A673 (cell line): ENCODE data around the gene MEF2C. TPM values are rescaled to one million over a fixed set of nuclear protein-coding genes. Genes with fewer than 3 reads are reported as not detected.

Experiments used
- BruUV-seq: library from RNA; stranded (reverse); fragments of 400-500 nt; replicated peaks from 2 replicates; lab custom pipeline; 2021; lab: Mats Ljungman, UMichigan
- CTCF ChIA-PET: fragments of 300-600 bp; sonication (Branson Sonifier 250); formaldehyde crosslinking; loops from one replicate; lab custom pipeline; 2022; ENCODE audit warnings: antibody characterized with exemption; lab: Charles Lee
- POLR2A ChIA-PET: fragments of 300-600 bp; sonication (Branson Sonifier 250); formaldehyde crosslinking; loops from one replicate; lab custom pipeline; 2022; ENCODE audit warnings: antibody characterized with exemption; ENCODE audit not compliant: low non-redundant PET; lab: Charles Lee
- DNase-seq: peaks from one replicate; pipeline ENCODE4 v3.0.0-alpha.2; 2015; ENCODE audit warnings: low spot score
- H3K27ac ChIP-seq: fragments of 200-600 bp; sonication (generic); 2 replicates; pipeline ENCODE4 v1.5.1; 2016; ENCODE audit warnings: mixed run types, low read depth, mild to moderate bottlenecking, mixed read lengths, antibody characterized with exemption, low read length; ENCODE audit not compliant: poor library complexity, severe bottlenecking
- H3K27me3 ChIP-seq: fragments of 200-600 bp; sonication (generic); replicated peaks from 2 replicates; pipeline ENCODE4 v1.6.1; 2017; ENCODE audit warnings: mixed run types, low read depth, mild to moderate bottlenecking, mixed read lengths, antibody characterized with exemption, low read length; ENCODE audit not compliant: insufficient read depth, poor library complexity
- H3K36me3 ChIP-seq: fragments of 200-600 bp; sonication (generic); 2 replicates; pipeline ENCODE4 v1.6.1; 2016; ENCODE audit warnings: mixed run types, mild to moderate bottlenecking, mixed read lengths, antibody characterized with exemption, low read length; ENCODE audit not compliant: insufficient read depth, poor library complexity, severe bottlenecking
- H3K4me1 ChIP-seq: fragments of 200-600 bp; sonication (generic); 2 replicates; pipeline ENCODE4 v1.6.1; 2017; ENCODE audit warnings: mixed run types, mild to moderate bottlenecking, mixed read lengths, antibody characterized with exemption, low read length; ENCODE audit not compliant: insufficient read depth, poor library complexity, severe bottlenecking
- H3K4me3 ChIP-seq: fragments of 200-600 bp; sonication (generic); 2 replicates; pipeline ENCODE4 v1.5.1; 2016; ENCODE audit warnings: low read depth, mixed run types, mild to moderate bottlenecking, mixed read lengths, low read length; ENCODE audit not compliant: poor library complexity, severe bottlenecking
- H3K9me3 ChIP-seq: fragments of 200-600 bp; sonication (generic); 2 replicates; pipeline ENCODE4 v1.6.1; 2016; ENCODE audit warnings: mixed run types, low read depth, mild to moderate bottlenecking, mixed read lengths, antibody characterized with exemption, low read length; ENCODE audit not compliant: poor library complexity, severe bottlenecking
- CTCF ChIP-seq: fragments of 300-800, 200-600 bp; sonication (generic); conservative IDR thresholded peaks from 2 replicates; pipeline ENCODE4 v1.5.1; 2017; ENCODE audit warnings: low read depth, mild to moderate bottlenecking, antibody characterized with exemption, low read length, moderate library complexity, mixed read lengths
- EZH2 ChIP-seq: fragments of 200-600 bp; sonication (generic); IDR thresholded peaks from 2 replicates; pipeline ENCODE4 v1.6.1; 2017; ENCODE audit warnings: borderline replicate concordance, low read depth, mild to moderate bottlenecking, mixed read lengths, antibody characterized with exemption, low read length; ENCODE audit not compliant: poor library complexity, severe bottlenecking
- intact Hi-C: fragments of 100-400 bp; cut with micrococcal nuclease; formaldehyde crosslinking; loops from one replicate; pipeline ENCODE4 v1.10.0; 2022; ENCODE audit not compliant: unreplicated experiment
- total RNA-seq: library from RNA; stranded (reverse); gene quantifications from 2 replicates; pipeline ENCODE4 v1.2.3, GENCODE V29; 2021

Gene MEF2C
- total RNA-seq, 1 experiment from 2014 or later = 2.0 TPM

- intact Hi-C loops = loop anchor here (10.0 kb wide), 1 partner anchor 1380 kb away; no protein-coding TSS in a partner anchor
- no peak overlapping the region for H3K4me3 ChIP-seq
Observed at GRCh38 chr5:88885002-88885401, 2.0 kb upstream of the MEF2C start.

GRCh38 chr5:88884608-88884877, 1.6 kb upstream of the MEF2C start:
- TF ChIP-seq CTCF (no peak), EZH2 (no peak)
- intact Hi-C loops = loop anchor here (5.0 to 10.0 kb wide), 2 partner anchors 93 to 1380 kb away; no protein-coding TSS in a partner anchor
- ChIA-PET CTCF (no interaction called here), POLR2A (no interaction called here)
- Histone ChIP-seq H3K9me3 (no peaks in the 10 kb centered on the region), H3K27me3 (peaks cover 12% of the 10 kb centered on the region), H3K4me3 (peak overlapping the region; percentile 61), H3K27ac (no peak overlapping the region), H3K36me3 (no peaks in the 10 kb centered on the region), H3K4me1 (peaks cover 12% of the 10 kb centered on the region)
- no TSS peak for BruUV-seq
- DNase-seq = no peak

More at GRCh38 chr5:88885002-88885401, 2.0 kb upstream of the MEF2C start:
- no peak for DNase-seq
- CTCF ChIA-PET = no interaction called here
- Histone ChIP-seq H3K27ac (no peak overlapping the region), H3K4me1 (peaks cover 12% of the 10 kb centered on the region), H3K27me3 (peaks cover 16% of the 10 kb centered on the region), H3K36me3 (no peaks in the 10 kb centered on the region), H3K9me3 (no peaks in the 10 kb centered on the region)
- no TSS peak for BruUV-seq
- TF ChIP-seq EZH2 (no peak), CTCF (no peak)
- POLR2A ChIA-PET = no interaction called here

DNA sequence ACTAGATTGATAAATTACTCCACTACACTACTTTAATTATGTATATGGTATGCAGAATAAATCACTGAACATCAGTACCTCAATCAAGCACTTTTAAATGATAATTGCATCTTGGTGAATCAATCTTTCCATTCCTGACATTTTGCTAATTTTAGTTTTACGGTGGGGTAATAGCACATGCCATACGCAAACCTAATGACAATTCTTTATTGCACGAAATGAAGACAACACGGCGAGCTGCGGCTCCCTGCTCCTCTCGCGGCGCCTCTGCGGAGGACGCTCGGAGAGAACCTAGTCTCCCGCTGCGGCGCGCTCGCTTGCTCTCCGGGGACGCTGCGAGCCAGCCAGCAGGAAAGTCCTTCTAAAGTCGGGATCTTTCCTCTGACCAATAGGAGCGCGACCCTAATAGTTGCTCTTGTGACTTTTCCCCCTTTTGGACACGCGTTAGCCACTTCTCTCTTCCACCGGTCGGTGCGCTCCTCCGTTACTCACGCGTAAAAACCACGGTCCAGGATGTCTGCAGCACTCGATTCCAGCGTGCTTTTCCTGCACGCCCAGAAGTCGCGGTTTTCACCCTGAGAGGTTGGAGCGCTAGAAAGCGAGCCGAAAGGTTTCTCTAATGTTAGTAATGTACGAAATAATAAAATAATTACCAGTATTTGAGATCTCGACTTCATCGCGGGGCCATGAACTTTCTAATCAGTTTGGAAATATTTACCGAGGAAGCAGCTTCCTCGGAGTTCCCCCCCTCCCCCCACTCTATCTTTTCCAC, 1.0 kb upstream of the MEF2C start:
- ChIA-PET POLR2A (no interaction called here), CTCF (no interaction called here)
- DNase-seq = peak; percentile 69
- BruUV-seq = no TSS peak
- TF ChIP-seq CTCF = no peak
- no peak for TF ChIP-seq EZH2
- H3K4me3 ChIP-seq = peak overlapping the region; percentile 61
- H3K4me1 ChIP-seq = peaks cover 12% of the 10 kb centered on the region
- peak overlapping the region; percentile 55 for H3K27ac ChIP-seq
- intact Hi-C loops = loop anchor here (2.0 to 10.0 kb wide), 4 partner anchors 93 to 1381 kb away; no protein-coding TSS in a partner anchor
- no peaks in the 10 kb centered on the region for H3K9me3 ChIP-seq
- peaks cover 10% of the 10 kb centered on the region for H3K27me3 ChIP-seq
- no peaks in the 10 kb centered on the region for H3K36me3 ChIP-seq
